CD4-positive, alpha-beta T cell treated with Interleukin-2 at 100 ng/mL for 4 hours (primary cell): ENCODE results near the gene RGS7.
"Not testable (repeated sequence)": the region's sequence is repeated elsewhere in the genome, so short reads cannot be mapped to it uniquely, and the experiment has no call there.

Experiments
- DNase-seq: peaks from one replicate; pipeline ENCODE4 v3.0.0-alpha.2; 2020; ENCODE audit warnings: low spot score

Gene RGS7

GRCh38 chr1:240829487-240829886, 527.5 kb downstream of the RGS7 start:
- no peak for DNase-seq

GRCh38 chr1:240827786-240828185, 529.2 kb downstream of the RGS7 start:
- no peak for DNase-seq

- DNase-seq, result no peak
Observed at GRCh38 chr1:240824238-240824637, 532.8 kb downstream of the RGS7 start.

- DNase-seq, result no peak
Observed at GRCh38 chr1:240823357-240823756, 533.6 kb downstream of the RGS7 start.

- DNase-seq, result no peak
Observed at GRCh38 chr1:240821925-240822324, 535.1 kb downstream of the RGS7 start.

GRCh38 chr1:240820816-240821215, 536.2 kb downstream of the RGS7 start:
- no peak for DNase-seq

- DNase-seq, result no peak
Observed at GRCh38 chr1:240816472-240816871, 540.5 kb downstream of the RGS7 start.

GRCh38 chr1:240813720-240814119, 543.3 kb downstream of the RGS7 start:
- no peak for DNase-seq

GRCh38 chr1:240811256-240811655, 545.7 kb downstream of the RGS7 start:
- no peak for DNase-seq

- no peak for DNase-seq
Observed at GRCh38 chr1:240808381-240808780, 548.6 kb downstream of the RGS7 start.

- DNase-seq, result no peak
Observed at GRCh38 chr1:240806200-240806745, 550.7 kb downstream of the RGS7 start.

- DNase-seq, result no peak
Observed at GRCh38 chr1:240804475-240804874, 552.5 kb downstream of the RGS7 start.

- DNase-seq, result no peak
Observed at GRCh38 chr1:240803151-240803550, 553.9 kb downstream of the RGS7 start.

- no peak for DNase-seq
Observed at GRCh38 chr1:240802271-240802670, 554.7 kb downstream of the RGS7 start.

- DNase-seq, result no peak
Observed at GRCh38 chr1:240801442-240801841, 555.6 kb downstream of the RGS7 start.

- DNase-seq, result no peak
Observed at GRCh38 chr1:240800291-240800690, 556.7 kb downstream of the RGS7 start.

- DNase-seq, result no peak
Observed at GRCh38 chr1:240797050-240797449, 560.0 kb downstream of the RGS7 start.

GRCh38 chr1:240794046-240794843, 562.8 kb downstream of the RGS7 start:
- no peak for DNase-seq

- no peak for DNase-seq
Observed at GRCh38 chr1:240792915-240793529, 564.0 kb downstream of the RGS7 start.

GRCh38 chr1:240790856-240791255, 566.1 kb downstream of the RGS7 start:
- DNase-seq, result no peak

GRCh38 chr1:240786880-240787279, 570.1 kb downstream of the RGS7 start:
- DNase-seq, result no peak

- no peak for DNase-seq
Observed at GRCh38 chr1:240784776-240785175, 572.2 kb downstream of the RGS7 start.

GRCh38 chr1:240783728-240784137, 573.3 kb downstream of the RGS7 start:
- DNase-seq, result not testable (repeated sequence)
